C4-2B (cell line): ENCODE results near the gene CORO1A.

Experiments
- ZFX ChIP-seq: fragments of 450-650 bp; IDR thresholded peaks from 2 replicates; pipeline ENCODE4 v1.6.1; 2017
- TF ChIP-seq, protein P1 (sequence below): fragments of 450-650 bp; conservative IDR thresholded peaks from 2 replicates; pipeline ENCODE4 v1.5.1; 2017; ENCODE audit warnings: mild to moderate bottlenecking

GRCh38 chr16:30186782-30187555, 3.6 kb downstream of the CORO1A start:
- TF ChIP-seq, protein P1, sequence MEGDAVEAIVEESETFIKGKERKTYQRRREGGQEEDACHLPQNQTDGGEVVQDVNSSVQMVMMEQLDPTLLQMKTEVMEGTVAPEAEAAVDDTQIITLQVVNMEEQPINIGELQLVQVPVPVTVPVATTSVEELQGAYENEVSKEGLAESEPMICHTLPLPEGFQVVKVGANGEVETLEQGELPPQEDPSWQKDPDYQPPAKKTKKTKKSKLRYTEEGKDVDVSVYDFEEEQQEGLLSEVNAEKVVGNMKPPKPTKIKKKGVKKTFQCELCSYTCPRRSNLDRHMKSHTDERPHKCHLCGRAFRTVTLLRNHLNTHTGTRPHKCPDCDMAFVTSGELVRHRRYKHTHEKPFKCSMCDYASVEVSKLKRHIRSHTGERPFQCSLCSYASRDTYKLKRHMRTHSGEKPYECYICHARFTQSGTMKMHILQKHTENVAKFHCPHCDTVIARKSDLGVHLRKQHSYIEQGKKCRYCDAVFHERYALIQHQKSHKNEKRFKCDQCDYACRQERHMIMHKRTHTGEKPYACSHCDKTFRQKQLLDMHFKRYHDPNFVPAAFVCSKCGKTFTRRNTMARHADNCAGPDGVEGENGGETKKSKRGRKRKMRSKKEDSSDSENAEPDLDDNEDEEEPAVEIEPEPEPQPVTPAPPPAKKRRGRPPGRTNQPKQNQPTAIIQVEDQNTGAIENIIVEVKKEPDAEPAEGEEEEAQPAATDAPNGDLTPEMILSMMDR = peak; percentile 51; the same call in 1 of the 2 replicates
- TF ChIP-seq ZFX = no peak
